Mesendoderm (in vitro differentiated cells): ENCODE data around the gene ISL2.

Experiments used
- DNase-seq: peaks from one replicate; pipeline ENCODE4 v3.0.0; 2013
- H2AK5ac ChIP-seq: 2 replicates; pipeline ENCODE4 v1.6.1; 2013; ENCODE audit warnings: low read length, inconsistent platforms
- H2BK120ac ChIP-seq: 2 replicates; pipeline ENCODE4 v1.6.1; 2013; ENCODE audit warnings: low read depth, mild to moderate bottlenecking, low read length, moderate library complexity, mixed read lengths
- H2BK15ac ChIP-seq: replicated peaks from 2 replicates; pipeline ENCODE4 v1.6.1; 2013; ENCODE audit warnings: low read depth, mild to moderate bottlenecking, moderate library complexity
- H2BK5ac ChIP-seq: 2 replicates; pipeline ENCODE4 v1.6.1; 2013; ENCODE audit warnings: low read length, inconsistent platforms
- H3K18ac ChIP-seq: 2 replicates; pipeline ENCODE4 v1.6.1; 2013; ENCODE audit warnings: mild to moderate bottlenecking, low read length, mixed read lengths
- H3K23ac ChIP-seq: one replicate; pipeline ENCODE4 v1.6.1; 2013; ENCODE audit warnings: low read length
- H3K27ac ChIP-seq: 2 replicates; pipeline ENCODE4 v1.5.1; 2013; ENCODE audit warnings: low read depth, mild to moderate bottlenecking, inconsistent platforms, low read length, moderate library complexity
- H3K27me3 ChIP-seq: 2 replicates; pipeline ENCODE4 v1.6.1; 2013; ENCODE audit warnings: low read length, control low read depth, mild to moderate bottlenecking, inconsistent platforms; ENCODE audit not compliant: insufficient read depth, poor library complexity
- H3K36me3 ChIP-seq: 2 replicates; pipeline ENCODE4 v1.6.1; 2013; ENCODE audit warnings: low read length, inconsistent platforms; ENCODE audit not compliant: control insufficient read depth, insufficient read depth
- H3K4ac ChIP-seq: one replicate; pipeline ENCODE4 v1.6.1; 2013; ENCODE audit warnings: low read depth, mild to moderate bottlenecking, low read length, moderate library complexity
- H3K4me1 ChIP-seq: 2 replicates; pipeline ENCODE4 v1.6.1; 2013; ENCODE audit warnings: low read depth, low read length, inconsistent platforms; ENCODE audit not compliant: control insufficient read depth
- H3K4me2 ChIP-seq: 2 replicates; pipeline ENCODE4 v1.6.1; 2013; ENCODE audit warnings: low read length
- H3K4me3 ChIP-seq: 2 replicates; pipeline ENCODE4 v1.5.1; 2013; ENCODE audit warnings: mild to moderate bottlenecking, low read length
- H3K56ac ChIP-seq: one replicate; pipeline ENCODE4 v1.6.1; 2013; ENCODE audit warnings: low read length
- H3K79me1 ChIP-seq: 2 replicates; pipeline ENCODE4 v1.6.1; 2013; ENCODE audit warnings: low read length, inconsistent platforms
- H3K79me2 ChIP-seq: 2 replicates; pipeline ENCODE4 v1.6.1; 2013; ENCODE audit warnings: mild to moderate bottlenecking, low read length; ENCODE audit not compliant: control insufficient read depth, insufficient read depth
- H3K9ac ChIP-seq: 2 replicates; pipeline ENCODE4 v1.6.1; 2013; ENCODE audit warnings: low read length, inconsistent platforms
- H4K5ac ChIP-seq: one replicate; pipeline ENCODE4 v1.6.1; 2013; ENCODE audit warnings: low read length
- H4K8ac ChIP-seq: one replicate; pipeline ENCODE4 v1.6.1; 2013; ENCODE audit warnings: low read depth, mild to moderate bottlenecking, control low read depth, low read length, moderate library complexity
- WGBS: extraction: QIAGEN DNeasy Blood & Tissue Kit; methylation state at CpG from one replicate; pipeline ENCODE4 v1.1.7; 2013; ENCODE audit warnings: low lambda C conversion rate, missing lambda C conversion rate; ENCODE audit not compliant: insufficient coverage; ENCODE audit errors: extremely low coverage; 5-methylcytosine and 5-hydroxymethylcytosine counted together

ISL2 gene

DNA sequence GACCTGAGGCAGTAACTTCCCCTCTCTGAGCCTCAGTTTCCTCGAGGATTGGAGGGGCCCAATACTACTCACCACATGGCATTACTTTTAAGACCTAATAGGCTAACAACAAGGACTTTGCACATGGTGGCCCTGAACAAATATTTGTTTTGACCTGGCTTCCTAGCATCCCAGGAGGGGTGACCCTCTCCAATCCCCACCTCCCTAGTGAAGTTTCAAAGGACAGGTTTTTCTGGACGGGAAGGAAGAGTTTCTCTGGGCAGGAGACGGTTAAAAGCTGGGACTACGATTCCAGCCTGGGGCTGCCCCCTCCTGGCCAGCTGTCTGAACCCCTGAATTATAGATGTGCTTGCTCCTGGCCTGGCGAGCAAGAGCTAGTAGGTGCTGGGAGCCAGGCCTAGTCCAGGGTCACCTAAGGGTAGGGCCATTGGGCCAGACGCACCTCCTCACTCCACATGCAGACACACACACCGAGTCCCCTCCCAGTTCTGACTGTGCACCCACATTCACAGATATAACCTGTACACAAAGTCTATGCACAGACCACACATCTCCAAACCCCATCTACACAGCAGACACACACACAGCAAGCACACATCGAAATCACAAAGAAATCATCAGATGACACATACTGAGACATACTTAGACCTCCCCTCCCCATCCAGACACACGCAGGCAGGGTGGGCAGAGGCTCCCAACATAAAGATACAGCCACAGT is 2.7 kb upstream of the ISL2 start:
- Histone ChIP-seq H3K18ac (no peak overlapping the region), H3K4ac (no peak overlapping the region), H3K23ac (no peak overlapping the region), H3K9ac (no peak overlapping the region), H3K4me1 (peaks cover 2% of the 10 kb centered on the region), H2AK5ac (no peak overlapping the region), H2BK5ac (no peak overlapping the region), H4K8ac (no peak overlapping the region), H3K4me2 (no peak overlapping the region), H3K79me2 (no peaks in the 10 kb centered on the region), H3K36me3 (no peaks in the 10 kb centered on the region), H3K79me1 (no peaks in the 10 kb centered on the region), H3K4me3 (no peak overlapping the region), H2BK120ac (no peak overlapping the region), H3K56ac (no peak overlapping the region), H2BK15ac (no peak overlapping the region), H3K27me3 (peaks cover 17% of the 10 kb centered on the region), H3K27ac (no peak overlapping the region), H4K5ac (no peak overlapping the region)
- peak; percentile 61 for DNase-seq
- WGBS, result no CpG with 5 or more reads among the region's 9 CpGs

DNA sequence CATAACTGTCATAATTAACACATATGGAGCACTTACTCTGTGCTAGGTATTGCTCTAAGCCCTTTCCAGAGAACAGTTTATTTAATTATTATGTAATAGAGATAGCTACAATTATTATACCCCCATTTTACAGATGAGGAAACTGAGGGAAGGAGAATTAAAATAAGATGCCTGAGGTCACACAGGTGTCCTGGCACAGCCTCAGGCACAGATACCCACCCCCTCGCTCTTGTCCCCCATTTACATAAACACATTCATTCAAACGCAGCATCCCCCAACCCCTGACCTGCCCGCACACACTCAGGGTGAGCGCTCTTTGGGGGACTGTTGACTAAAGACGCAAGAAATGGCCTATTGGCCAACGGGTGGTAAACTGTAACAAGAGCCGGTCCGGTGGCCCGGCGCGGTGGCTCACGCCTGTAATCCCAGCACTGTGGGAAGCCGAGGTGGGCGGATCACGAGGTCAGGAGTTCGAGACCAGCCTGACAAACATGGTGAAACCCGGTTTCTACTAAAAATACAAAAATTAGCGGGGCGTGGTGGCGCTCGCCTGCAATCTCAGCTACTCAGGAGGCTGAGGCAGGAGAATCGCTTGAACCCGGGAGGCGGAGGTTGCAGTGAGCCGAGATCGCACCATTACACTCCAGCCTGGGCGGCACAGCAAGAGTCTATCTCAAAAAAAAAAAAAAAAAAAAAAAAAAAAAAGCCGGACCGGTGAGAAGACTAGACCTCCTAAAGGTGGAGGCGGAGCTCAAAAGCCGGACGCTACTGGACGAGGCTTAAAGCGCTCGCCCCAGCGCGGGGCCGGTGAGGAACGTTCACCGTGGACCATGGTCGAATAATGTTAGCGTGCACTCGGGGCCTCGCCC is 1.9 kb upstream of the ISL2 start:
- no peak overlapping the region for H3K23ac ChIP-seq
- no peaks in the 10 kb centered on the region for H3K36me3 ChIP-seq
- no peak overlapping the region for H3K4me3 ChIP-seq
- no peaks in the 10 kb centered on the region for H3K79me2 ChIP-seq
- no peak overlapping the region for H3K18ac ChIP-seq
- H3K4me1 ChIP-seq, result peaks cover 2% of the 10 kb centered on the region
- no peak overlapping the region for H2BK15ac ChIP-seq
- peak overlapping the region; percentile 76 for H3K9ac ChIP-seq
- no peak overlapping the region for H3K4ac ChIP-seq
- no peak overlapping the region for H2BK5ac ChIP-seq
- WGBS, result no CpG with 5 or more reads among the region's 44 CpGs
- peaks cover 25% of the 10 kb centered on the region for H3K27me3 ChIP-seq
- H3K56ac ChIP-seq, result peak overlapping the region; percentile 84
- no peak overlapping the region for H3K27ac ChIP-seq
- H3K79me1 ChIP-seq, result no peaks in the 10 kb centered on the region
- H2AK5ac ChIP-seq, result no peak overlapping the region
- no peak for DNase-seq
- H4K8ac ChIP-seq, result no peak overlapping the region
- H2BK120ac ChIP-seq, result no peak overlapping the region
- H3K4me2 ChIP-seq, result peak overlapping the region; percentile 80
- H4K5ac ChIP-seq, result no peak overlapping the region

DNA sequence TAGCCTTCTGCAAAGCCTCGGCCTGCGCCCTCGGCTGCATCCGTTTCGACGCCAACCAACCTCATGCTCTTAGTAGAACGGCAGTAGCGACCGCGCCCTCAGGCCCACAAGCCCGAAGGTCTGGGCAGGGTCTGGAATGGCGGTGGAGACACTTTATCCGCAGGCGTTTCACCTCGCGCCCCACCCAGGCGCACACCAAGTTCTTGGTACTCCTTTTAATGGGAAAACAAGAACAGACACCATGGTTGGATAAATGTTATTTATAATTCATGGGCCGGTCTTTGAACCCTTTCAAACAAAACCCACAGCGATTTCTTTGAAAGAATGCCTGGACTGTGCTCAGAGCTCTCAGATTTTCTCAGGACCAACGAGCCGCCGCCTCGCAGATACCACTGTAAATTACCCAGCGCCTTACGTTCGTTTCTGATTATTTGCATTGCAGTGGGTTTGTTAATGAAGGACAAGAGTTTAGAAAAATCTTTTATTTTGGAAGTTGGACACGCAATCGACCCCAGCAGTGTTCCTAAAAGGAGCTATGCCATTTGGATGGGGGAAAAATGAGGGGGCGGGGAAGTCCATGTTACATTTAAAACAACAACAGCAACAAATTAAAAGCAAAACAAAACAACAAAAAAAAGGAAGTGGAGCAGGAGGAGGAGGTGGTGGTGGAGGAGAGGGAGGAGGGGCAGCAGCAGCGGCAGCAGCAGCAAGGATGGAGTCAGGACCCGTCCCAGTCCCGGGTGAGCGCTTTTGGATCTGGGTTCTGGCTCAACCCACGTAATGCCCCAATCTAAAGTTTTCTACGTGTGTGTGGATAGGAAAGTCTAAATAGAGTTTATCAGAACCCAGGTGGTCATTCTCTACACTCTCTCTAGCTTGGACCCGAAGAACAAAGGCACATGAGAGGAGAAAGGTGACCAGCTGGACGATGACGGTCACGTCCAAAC is 993 bp upstream of the ISL2 start:
- peaks cover 34% of the 10 kb centered on the region for H3K27me3 ChIP-seq
- DNase-seq, result peak; percentile 81
- H4K5ac ChIP-seq, result peak overlapping the region; percentile 21
- no peak overlapping the region for H2AK5ac ChIP-seq
- H3K79me1 ChIP-seq, result no peaks in the 10 kb centered on the region
- H3K56ac ChIP-seq, result peak overlapping the region; percentile 86
- H2BK5ac ChIP-seq, result no peak overlapping the region
- H3K4me3 ChIP-seq, result peak overlapping the region; percentile 29
- no peak overlapping the region for H2BK120ac ChIP-seq
- no peak overlapping the region for H2BK15ac ChIP-seq
- no CpG with 5 or more reads among the region's 39 CpGs for WGBS
- H3K27ac ChIP-seq, result peak overlapping the region; percentile 21
- peak overlapping the region; percentile 76 for H3K9ac ChIP-seq
- H3K4ac ChIP-seq, result peak overlapping the region; percentile 42
- no peak overlapping the region for H3K23ac ChIP-seq
- H3K4me1 ChIP-seq, result peaks cover 2% of the 10 kb centered on the region
- H3K36me3 ChIP-seq, result no peaks in the 10 kb centered on the region
- H3K18ac ChIP-seq, result peak overlapping the region; percentile 78
- peak overlapping the region; percentile 80 for H3K4me2 ChIP-seq
- peak overlapping the region; percentile 43 for H4K8ac ChIP-seq
- H3K79me2 ChIP-seq, result no peaks in the 10 kb centered on the region

DNA sequence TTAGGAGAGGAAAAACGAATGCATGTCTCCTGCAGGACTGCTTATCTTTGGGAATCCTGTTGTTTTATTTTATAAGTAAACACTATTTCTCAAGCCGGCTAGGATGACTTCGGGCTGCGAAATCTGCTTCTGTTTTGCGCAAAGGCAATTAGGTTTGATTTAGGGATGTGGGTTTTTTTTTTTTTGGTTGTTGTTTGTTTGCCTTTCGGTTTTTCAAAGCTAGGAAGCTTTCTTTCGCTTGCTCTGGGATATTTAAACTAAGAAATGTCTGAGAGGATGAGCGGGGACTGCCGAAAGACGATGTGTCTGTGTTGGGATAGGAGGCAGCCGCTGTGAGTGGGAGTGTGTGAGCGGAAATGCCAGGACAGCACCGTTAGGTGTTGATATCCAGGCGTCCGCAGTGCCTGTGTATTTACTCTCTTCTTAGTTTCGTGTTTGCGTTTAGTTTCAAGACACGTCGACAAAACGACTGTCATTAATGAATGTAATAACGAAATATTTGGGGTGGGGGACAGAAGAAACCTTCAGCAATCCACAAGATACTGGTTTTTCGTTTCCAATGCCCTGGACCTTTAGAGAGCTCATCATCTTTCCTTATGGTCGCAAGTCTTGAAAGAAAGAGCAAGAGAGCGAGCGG is 604 bp downstream of the ISL2 start:
- Histone ChIP-seq H3K4me3 (no peak overlapping the region), H2AK5ac (no peak overlapping the region), H3K27ac (no peak overlapping the region), H3K4me1 (peaks cover 2% of the 10 kb centered on the region), H3K4ac (no peak overlapping the region), H4K5ac (no peak overlapping the region), H2BK15ac (no peak overlapping the region), H3K79me1 (no peaks in the 10 kb centered on the region), H3K9ac (no peak overlapping the region), H3K56ac (peak overlapping the region; percentile 66), H2BK120ac (no peak overlapping the region), H3K23ac (peak overlapping the region; percentile 16), H3K36me3 (no peaks in the 10 kb centered on the region), H3K27me3 (peaks cover 48% of the 10 kb centered on the region), H3K79me2 (no peaks in the 10 kb centered on the region), H2BK5ac (no peak overlapping the region), H3K4me2 (peak overlapping the region; percentile 36), H3K18ac (no peak overlapping the region), H4K8ac (no peak overlapping the region)
- peak; percentile 56 for DNase-seq
- WGBS, result no CpG with 5 or more reads among the region's 25 CpGs
